GM23338 (cell line): Measurements from ENCODE around the gene PEDS1. TPM values are rescaled to one million over a fixed set of nuclear protein-coding genes. Genes with fewer than 3 reads are reported as not detected.

Experiments
- ATAC-seq: fragments of 200-7000 bp; cut with Tn5 transposase; 3 replicates; pipeline ENCODE4 v1.9.1; 2020
- DNase-seq: peaks from one replicate; pipeline ENCODE4 v3.0.0-alpha.2; 2015; ENCODE audit warnings: low spot score
- H2AFZ ChIP-seq: fragments of 200-600 bp; sonication (generic); 2 replicates; pipeline ENCODE4 v1.8.0; 2016; ENCODE audit warnings: antibody characterized with exemption, mild to moderate bottlenecking, moderate library complexity
- H3F3A ChIP-seq: fragments of 200-600 bp; sonication (generic); replicated peaks from 2 replicates; pipeline ENCODE4 v1.8.0; 2017; ENCODE audit warnings: antibody characterized with exemption, mixed run types, low read depth
- H3K27ac ChIP-seq: fragments of 200-600 bp; sonication (generic); 2 replicates; pipeline ENCODE4 v1.6.1; 2016; ENCODE audit warnings: low read depth
- H3K27me3 ChIP-seq: fragments of 200-600 bp; sonication (generic); 2 replicates; pipeline ENCODE4 v1.8.0; 2016; ENCODE audit warnings: mild to moderate bottlenecking, mixed run types, moderate library complexity; ENCODE audit not compliant: insufficient read depth
- H3K36me3 ChIP-seq: fragments of 200-600 bp; sonication (generic); 2 replicates; pipeline ENCODE4 v1.8.0; 2016; ENCODE audit warnings: mild to moderate bottlenecking; ENCODE audit not compliant: insufficient read depth
- H3K4me1 ChIP-seq: fragments of 200-600 bp; sonication (generic); 2 replicates; pipeline ENCODE4 v1.8.0; 2016; ENCODE audit warnings: mild to moderate bottlenecking, moderate library complexity; ENCODE audit not compliant: insufficient read depth
- H3K4me2 ChIP-seq: fragments of 200-600 bp; sonication (generic); 2 replicates; pipeline ENCODE4 v1.7.1; 2017; ENCODE audit warnings: mixed run types
- H3K4me3 ChIP-seq: fragments of 200-600 bp; sonication (generic); 2 replicates; pipeline ENCODE4 v1.6.1; 2016; ENCODE audit warnings: mixed run types
- H3K79me2 ChIP-seq: fragments of 200-600 bp; sonication (generic); replicated peaks from 2 replicates; pipeline ENCODE4 v1.8.0; 2017; ENCODE audit warnings: mild to moderate bottlenecking; ENCODE audit not compliant: insufficient read depth
- H3K9me2 ChIP-seq: fragments of 200-600 bp; sonication (generic); 2 replicates; pipeline ENCODE4 v1.8.0; 2017; ENCODE audit not compliant: insufficient read depth
- H4K20me1 ChIP-seq: fragments of 200-600 bp; sonication (generic); replicated peaks from 2 replicates; pipeline ENCODE4 v1.8.0; 2017; ENCODE audit warnings: mild to moderate bottlenecking; ENCODE audit not compliant: insufficient read depth
- H3K27ac Mint-ChIP-seq: 2 replicates; pipeline ENCODE4 v1.8.0; 2020; ENCODE audit warnings: inconsistent platforms, mild to moderate bottlenecking, moderate library complexity, mixed read lengths
- H3K27me3 Mint-ChIP-seq: 3 replicates; pipeline ENCODE4 v1.8.0; 2022; ENCODE audit warnings: low read depth, mild to moderate bottlenecking, moderate library complexity, mixed read lengths, inconsistent platforms; ENCODE audit not compliant: insufficient read depth, poor library complexity
- H3K36me3 Mint-ChIP-seq: 3 replicates; pipeline ENCODE4 v1.8.0; 2021; ENCODE audit warnings: low read depth, mild to moderate bottlenecking, inconsistent platforms, moderate library complexity, mixed read lengths
- H3K4me1 Mint-ChIP-seq: 3 replicates; pipeline ENCODE4 v1.8.0; 2020; ENCODE audit warnings: mild to moderate bottlenecking, inconsistent platforms, mixed read lengths
- H3K4me3 Mint-ChIP-seq: 3 replicates; pipeline ENCODE4 v1.8.0; 2021; ENCODE audit warnings: moderate library complexity, mild to moderate bottlenecking, inconsistent platforms, mixed read lengths
- H3K9me3 Mint-ChIP-seq: 3 replicates; pipeline ENCODE4 v1.8.0; 2020; ENCODE audit warnings: moderate library complexity, mild to moderate bottlenecking, inconsistent platforms, mixed read lengths
- CREB1 ChIP-seq: fragments of 250-450 bp; sonication (Bioruptor Pico); IDR thresholded peaks from 2 replicates; pipeline ENCODE4 v1.5.0; 2020; ENCODE audit warnings: low read depth, mild to moderate bottlenecking, moderate library complexity
- EZH2 ChIP-seq: fragments of 200-600 bp; sonication (generic); IDR thresholded peaks from one replicate; pipeline ENCODE4 v1.8.0; 2017; ENCODE audit warnings: antibody characterized with exemption, mild to moderate bottlenecking, low read depth; ENCODE audit not compliant: unreplicated experiment
- EZH2phosphoT487 ChIP-seq: fragments of 200-600 bp; sonication (generic); IDR thresholded peaks from one replicate; pipeline ENCODE4 v1.8.1; 2018; ENCODE audit warnings: antibody characterized with exemption; ENCODE audit not compliant: unreplicated experiment
- JUNB ChIP-seq: IDR thresholded peaks from one replicate; pipeline ENCODE4 v1.6.1; 2016; ENCODE audit warnings: antibody characterized with exemption; ENCODE audit not compliant: unreplicated experiment
- POLR2AphosphoS5 ChIP-seq: IDR thresholded peaks from 2 replicates; pipeline ENCODE4 v1.6.1; 2016; ENCODE audit warnings: antibody characterized with exemption, low read depth
- STAT1 ChIP-seq: IDR thresholded peaks from one replicate; pipeline ENCODE4 v1.6.1; 2016; ENCODE audit warnings: antibody characterized with exemption; ENCODE audit not compliant: unreplicated experiment
- ZNF114 ChIP-seq: fragments of 250-450 bp; sonication (Bioruptor Pico); IDR thresholded peaks from 2 replicates; pipeline ENCODE4 v1.5.0; 2020; ENCODE audit warnings: mild to moderate bottlenecking, moderate library complexity
- ZNF331 ChIP-seq: fragments of 250-450 bp; sonication (Bioruptor Pico); IDR thresholded peaks from 2 replicates; pipeline ENCODE4 v1.5.0; 2020; ENCODE audit warnings: low read depth, mild to moderate bottlenecking, moderate library complexity
- polyA plus RNA-seq: library from polyadenylated mRNA; unstranded; fragments of >200 nt; fragmentation: Nextera tagmentation; extraction: Ambion mirVana; gene quantifications from 2 replicates; pipeline ENCODE4 v1.2.1, GENCODE V29; 2016
- total RNA-seq: library from RNA; depleted of rRNA; stranded (reverse); fragments of >200 nt; shearing (Covaris generic); gene quantifications from 2 replicates; pipeline ENCODE4 v1.2.3, GENCODE V29; 2014
- TF ChIP-seq, protein P1 (sequence below): fragments of 250-450 bp; sonication (Bioruptor Pico); IDR thresholded peaks from 2 replicates; pipeline ENCODE4 v1.5.0; 2020; ENCODE audit warnings: mild to moderate bottlenecking, moderate library complexity
- TF ChIP-seq, protein P2 (sequence below): IDR thresholded peaks from one replicate; pipeline ENCODE4 v1.6.1; 2018; ENCODE audit warnings: antibody characterized with exemption; ENCODE audit not compliant: unreplicated experiment

PEDS1 gene
- total and polyA plus RNA-seq, 2 experiments from 2014 or later: 34.5 to 43.6 TPM

DNA sequence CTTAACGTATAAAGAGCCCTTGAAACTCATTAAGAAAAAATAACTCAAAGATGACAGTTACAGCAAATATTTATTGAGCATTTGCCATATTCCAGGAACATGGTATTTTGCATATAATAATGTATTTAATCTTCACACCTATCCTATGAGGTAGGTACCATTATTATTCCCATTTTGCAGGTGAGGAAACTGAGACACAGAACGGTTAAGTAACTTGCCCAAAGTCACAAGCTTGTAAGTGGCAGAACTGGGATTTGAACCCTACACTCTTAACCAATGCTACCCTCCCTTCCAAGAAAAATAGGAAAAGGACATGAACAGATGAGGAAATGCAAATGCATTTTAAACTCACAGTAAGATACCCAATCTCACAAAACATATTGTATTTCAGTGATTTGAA is 35.3 kb downstream of the PEDS1 start (continued):
- TF ChIP-seq, protein P1, sequence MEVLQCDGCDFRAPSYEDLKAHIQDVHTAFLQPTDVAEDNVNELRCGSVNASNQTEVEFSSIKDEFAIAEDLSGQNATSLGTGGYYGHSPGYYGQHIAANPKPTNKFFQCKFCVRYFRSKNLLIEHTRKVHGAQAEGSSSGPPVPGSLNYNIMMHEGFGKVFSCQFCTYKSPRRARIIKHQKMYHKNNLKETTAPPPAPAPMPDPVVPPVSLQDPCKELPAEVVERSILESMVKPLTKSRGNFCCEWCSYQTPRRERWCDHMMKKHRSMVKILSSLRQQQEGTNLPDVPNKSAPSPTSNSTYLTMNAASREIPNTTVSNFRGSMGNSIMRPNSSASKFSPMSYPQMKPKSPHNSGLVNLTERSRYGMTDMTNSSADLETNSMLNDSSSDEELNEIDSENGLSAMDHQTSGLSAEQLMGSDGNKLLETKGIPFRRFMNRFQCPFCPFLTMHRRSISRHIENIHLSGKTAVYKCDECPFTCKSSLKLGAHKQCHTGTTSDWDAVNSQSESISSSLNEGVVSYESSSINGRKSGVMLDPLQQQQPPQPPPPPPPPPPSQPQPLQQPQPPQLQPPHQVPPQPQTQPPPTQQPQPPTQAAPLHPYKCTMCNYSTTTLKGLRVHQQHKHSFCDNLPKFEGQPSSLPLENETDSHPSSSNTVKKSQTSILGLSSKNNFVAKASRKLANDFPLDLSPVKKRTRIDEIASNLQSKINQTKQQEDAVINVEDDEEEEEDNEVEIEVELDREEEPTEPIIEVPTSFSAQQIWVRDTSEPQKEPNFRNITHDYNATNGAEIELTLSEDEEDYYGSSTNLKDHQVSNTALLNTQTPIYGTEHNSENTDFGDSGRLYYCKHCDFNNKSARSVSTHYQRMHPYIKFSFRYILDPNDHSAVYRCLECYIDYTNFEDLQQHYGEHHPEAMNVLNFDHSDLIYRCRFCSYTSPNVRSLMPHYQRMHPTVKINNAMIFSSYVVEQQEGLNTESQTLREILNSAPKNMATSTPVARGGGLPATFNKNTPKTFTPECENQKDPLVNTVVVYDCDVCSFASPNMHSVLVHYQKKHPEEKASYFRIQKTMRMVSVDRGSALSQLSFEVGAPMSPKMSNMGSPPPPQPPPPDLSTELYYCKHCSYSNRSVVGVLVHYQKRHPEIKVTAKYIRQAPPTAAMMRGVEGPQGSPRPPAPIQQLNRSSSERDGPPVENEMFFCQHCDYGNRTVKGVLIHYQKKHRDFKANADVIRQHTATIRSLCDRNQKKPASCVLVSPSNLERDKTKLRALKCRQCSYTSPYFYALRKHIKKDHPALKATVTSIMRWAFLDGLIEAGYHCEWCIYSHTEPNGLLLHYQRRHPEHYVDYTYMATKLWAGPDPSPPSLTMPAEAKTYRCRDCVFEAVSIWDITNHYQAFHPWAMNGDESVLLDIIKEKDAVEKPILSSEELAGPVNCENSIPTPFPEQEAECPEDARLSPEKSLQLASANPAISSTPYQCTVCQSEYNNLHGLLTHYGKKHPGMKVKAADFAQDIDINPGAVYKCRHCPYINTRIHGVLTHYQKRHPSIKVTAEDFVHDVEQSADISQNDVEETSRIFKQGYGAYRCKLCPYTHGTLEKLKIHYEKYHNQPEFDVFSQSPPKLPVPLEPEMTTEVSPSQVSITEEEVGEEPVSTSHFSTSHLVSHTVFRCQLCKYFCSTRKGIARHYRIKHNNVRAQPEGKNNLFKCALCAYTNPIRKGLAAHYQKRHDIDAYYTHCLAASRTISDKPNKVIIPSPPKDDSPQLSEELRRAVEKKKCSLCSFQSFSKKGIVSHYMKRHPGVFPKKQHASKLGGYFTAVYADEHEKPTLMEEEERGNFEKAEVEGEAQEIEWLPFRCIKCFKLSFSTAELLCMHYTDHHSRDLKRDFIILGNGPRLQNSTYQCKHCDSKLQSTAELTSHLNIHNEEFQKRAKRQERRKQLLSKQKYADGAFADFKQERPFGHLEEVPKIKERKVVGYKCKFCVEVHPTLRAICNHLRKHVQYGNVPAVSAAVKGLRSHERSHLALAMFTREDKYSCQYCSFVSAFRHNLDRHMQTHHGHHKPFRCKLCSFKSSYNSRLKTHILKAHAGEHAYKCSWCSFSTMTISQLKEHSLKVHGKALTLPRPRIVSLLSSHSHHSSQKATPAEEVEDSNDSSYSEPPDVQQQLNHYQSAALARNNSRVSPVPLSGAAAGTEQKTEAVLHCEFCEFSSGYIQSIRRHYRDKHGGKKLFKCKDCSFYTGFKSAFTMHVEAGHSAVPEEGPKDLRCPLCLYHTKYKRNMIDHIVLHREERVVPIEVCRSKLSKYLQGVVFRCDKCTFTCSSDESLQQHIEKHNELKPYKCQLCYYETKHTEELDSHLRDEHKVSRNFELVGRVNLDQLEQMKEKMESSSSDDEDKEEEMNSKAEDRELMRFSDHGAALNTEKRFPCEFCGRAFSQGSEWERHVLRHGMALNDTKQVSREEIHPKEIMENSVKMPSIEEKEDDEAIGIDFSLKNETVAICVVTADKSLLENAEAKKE (CRISPR knock-in tag): no peak
- TF ChIP-seq CREB1 (CRISPR knock-in tag): no peak
- TF ChIP-seq EZH2phosphoT487: no peak
- no peak for TF ChIP-seq JUNB

DNA sequence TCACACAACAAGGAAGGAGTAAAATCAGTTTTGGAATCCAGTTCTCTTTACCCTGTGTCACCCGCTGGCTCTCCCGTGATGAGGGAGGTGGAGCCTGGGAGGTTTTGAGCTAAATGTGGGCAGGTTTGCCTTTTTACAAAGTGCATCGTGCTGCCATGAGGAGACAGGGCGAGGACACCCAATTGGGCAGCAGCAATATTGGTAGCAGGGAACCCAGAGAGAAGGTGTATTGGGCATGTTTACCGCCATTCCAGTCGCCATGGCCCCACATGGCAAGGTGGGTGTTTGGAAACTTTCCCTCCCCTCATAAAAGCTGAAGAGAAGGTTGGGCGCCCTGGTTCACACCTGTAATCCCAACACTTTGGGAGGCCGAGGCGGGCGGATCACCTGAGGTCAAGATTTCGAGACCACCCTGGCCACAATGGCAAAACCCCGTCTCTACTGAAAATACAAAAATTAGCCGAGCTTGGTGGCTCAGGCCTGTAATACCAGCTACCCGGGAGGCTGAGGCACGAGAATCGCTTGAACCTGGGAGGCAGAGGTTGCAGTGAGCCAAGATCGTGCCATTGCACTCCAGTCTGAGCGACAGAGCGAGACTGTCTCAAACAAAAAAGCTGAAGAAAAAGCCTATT is 37.0 kb downstream of the PEDS1 start:
- H3K36me3 ChIP-seq: no peaks in the 10 kb centered on the region
- Mint-ChIP-seq H3K4me3 (peak overlapping the region; percentile 91), H3K36me3 (no peaks in the 10 kb centered on the region), H3K27ac (peak overlapping the region; percentile 89), H3K27me3 (peaks cover 12% of the 10 kb centered on the region), H3K4me1 (peaks cover 32% of the 10 kb centered on the region), H3K9me3 (no peaks in the 10 kb centered on the region)
- peaks cover 21% of the 10 kb centered on the region for H3K4me1 ChIP-seq
- TF ChIP-seq CREB1 (CRISPR knock-in tag): no peak
- TF ChIP-seq, protein P2, sequence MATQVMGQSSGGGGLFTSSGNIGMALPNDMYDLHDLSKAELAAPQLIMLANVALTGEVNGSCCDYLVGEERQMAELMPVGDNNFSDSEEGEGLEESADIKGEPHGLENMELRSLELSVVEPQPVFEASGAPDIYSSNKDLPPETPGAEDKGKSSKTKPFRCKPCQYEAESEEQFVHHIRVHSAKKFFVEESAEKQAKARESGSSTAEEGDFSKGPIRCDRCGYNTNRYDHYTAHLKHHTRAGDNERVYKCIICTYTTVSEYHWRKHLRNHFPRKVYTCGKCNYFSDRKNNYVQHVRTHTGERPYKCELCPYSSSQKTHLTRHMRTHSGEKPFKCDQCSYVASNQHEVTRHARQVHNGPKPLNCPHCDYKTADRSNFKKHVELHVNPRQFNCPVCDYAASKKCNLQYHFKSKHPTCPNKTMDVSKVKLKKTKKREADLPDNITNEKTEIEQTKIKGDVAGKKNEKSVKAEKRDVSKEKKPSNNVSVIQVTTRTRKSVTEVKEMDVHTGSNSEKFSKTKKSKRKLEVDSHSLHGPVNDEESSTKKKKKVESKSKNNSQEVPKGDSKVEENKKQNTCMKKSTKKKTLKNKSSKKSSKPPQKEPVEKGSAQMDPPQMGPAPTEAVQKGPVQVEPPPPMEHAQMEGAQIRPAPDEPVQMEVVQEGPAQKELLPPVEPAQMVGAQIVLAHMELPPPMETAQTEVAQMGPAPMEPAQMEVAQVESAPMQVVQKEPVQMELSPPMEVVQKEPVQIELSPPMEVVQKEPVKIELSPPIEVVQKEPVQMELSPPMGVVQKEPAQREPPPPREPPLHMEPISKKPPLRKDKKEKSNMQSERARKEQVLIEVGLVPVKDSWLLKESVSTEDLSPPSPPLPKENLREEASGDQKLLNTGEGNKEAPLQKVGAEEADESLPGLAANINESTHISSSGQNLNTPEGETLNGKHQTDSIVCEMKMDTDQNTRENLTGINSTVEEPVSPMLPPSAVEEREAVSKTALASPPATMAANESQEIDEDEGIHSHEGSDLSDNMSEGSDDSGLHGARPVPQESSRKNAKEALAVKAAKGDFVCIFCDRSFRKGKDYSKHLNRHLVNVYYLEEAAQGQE: no peak
- TF ChIP-seq POLR2AphosphoS5: no peak
- no peak for TF ChIP-seq JUNB
- no peak for TF ChIP-seq ZNF114 (CRISPR knock-in tag)
- TF ChIP-seq EZH2: no peak
- TF ChIP-seq STAT1: no peak
- no peak for TF ChIP-seq EZH2phosphoT487
- no peak for TF ChIP-seq ZNF331 (CRISPR knock-in tag)
- H3F3A ChIP-seq: no peaks in the 10 kb centered on the region; the same call in 1 of the 2 replicates
- H3K4me2 ChIP-seq: peak overlapping the region; percentile 63
- no peak overlapping the region for H3K27ac ChIP-seq
- peak overlapping the region; percentile 68 for H3K4me3 ChIP-seq
- H3K79me2 ChIP-seq: peaks cover 23% of the 10 kb centered on the region
- H2AFZ ChIP-seq: no peak overlapping the region
- ATAC-seq (no peak), DNase-seq (no peak)
- H3K27me3 ChIP-seq: no peaks in the 10 kb centered on the region
- no peaks in the 10 kb centered on the region for H3K9me2 ChIP-seq
- H4K20me1 ChIP-seq: peaks cover 8% of the 10 kb centered on the region; the same call in 1 of the 2 replicates
